ENCODE results near the gene TBX20.
"Not testable (repeated sequence)": the region's sequence is repeated elsewhere in the genome, so short reads cannot be mapped to it uniquely, and the experiment has no call there.

- TF ChIP-seq CTCF (IDR thresholded peaks at IDR 0.05; ENCODE audit: poor library complexity); EZH2 (IDR thresholded peaks at IDR 0.05; ENCODE audit: borderline replicate concordance); EZH2phosphoT487 (IDR thresholded peaks at IDR 0.05; ENCODE audit: low read depth, severe bottlenecking, unreplicated experiment): not testable (repeated sequence)
Measured at GRCh38 chr7:35161059-35161740, 92.7 kb downstream of the TBX20 start.

Data from hepatocyte (in vitro differentiated cells).